HEK293 (cell line): ENCODE data around the gene KCNJ8.
A peak's percentile ranks its signal among the peaks of the same experiment; 100 is the strongest.

Experiments used
- CTCF ChIA-PET: fragments of 350-600 bp; formaldehyde crosslinking; extraction: SDS; loops from one replicate; lab custom pipeline; 2021; ENCODE audit warnings: antibody characterized with exemption; lab: Yijun Ruan, JAX
- POLR2A ChIA-PET: fragments of 300-600 bp; formaldehyde crosslinking; extraction: SDS; loops from one replicate; lab custom pipeline; 2020; ENCODE audit warnings: antibody characterized with exemption, inconsistent platforms; lab: Yijun Ruan, JAX
- H3K27ac ChIP-seq: fragments of 200-500 bp; sonication (Bioruptor generic); 2 replicates; pipeline ENCODE4 v1.5.1; 2014; ENCODE audit warnings: low read depth, low read length, control low read depth, inconsistent platforms; ENCODE audit errors: extremely low read depth
- H3K36me3 ChIP-seq, 2 experiments: fragments of 200-500 bp in 1 of 2; sonication (Bioruptor generic) in 1 of 2; 1 replicate in 1 of 2; 2 replicates in 1 of 2; pipeline ENCODE4 v1.5.1; 2014 to 2017; ENCODE audit warnings: inconsistent platforms in 2 of 2, low read length in 2 of 2; ENCODE audit not compliant: control insufficient read depth in 2 of 2, insufficient read depth in 1 of 2
- H3K4me1 ChIP-seq: fragments of 200-500 bp; sonication (Bioruptor generic); 2 replicates; pipeline ENCODE4 v1.5.1; 2014; ENCODE audit warnings: mild to moderate bottlenecking, low read length, inconsistent platforms; ENCODE audit not compliant: control insufficient read depth, insufficient read depth
- H3K4me3 ChIP-seq: 2 replicates; pipeline ENCODE4 v1.5.1; 2011; ENCODE audit warnings: low read depth, mild to moderate bottlenecking, control low read depth, low read length, moderate library complexity
- H3K9me3 ChIP-seq: fragments of 200-500 bp; sonication (Bioruptor generic); 2 replicates; pipeline ENCODE4 v1.5.1; 2014; ENCODE audit warnings: low read depth, low read length, inconsistent platforms; ENCODE audit not compliant: control insufficient read depth, insufficient read depth
- GFI1B ChIP-seq: fragments of 450-650 bp; formaldehyde crosslinking; IDR thresholded peaks from 2 replicates; pipeline ENCODE4 v1.5.1; 2016; ENCODE audit warnings: missing biosample characterization, missing genetic modification characterization
- SCRT2 ChIP-seq: fragments of 450-650 bp; formaldehyde crosslinking; IDR thresholded peaks from 2 replicates; pipeline ENCODE4 v1.5.1; 2016; ENCODE audit warnings: missing biosample characterization, missing genetic modification characterization
- SP2 ChIP-seq: fragments of 450-650 bp; formaldehyde crosslinking; IDR thresholded peaks from 2 replicates; pipeline ENCODE4 v1.5.1; 2016; ENCODE audit warnings: missing biosample characterization, missing genetic modification characterization
- ZNF132 ChIP-seq: fragments of 450-650 bp; formaldehyde crosslinking; IDR thresholded peaks from 2 replicates; pipeline ENCODE4 v1.5.1; 2017; ENCODE audit warnings: missing biosample characterization, missing genetic modification characterization, borderline replicate concordance
- ZNF221 ChIP-seq: fragments of 450-650 bp; formaldehyde crosslinking; IDR thresholded peaks from 2 replicates; pipeline ENCODE4 v1.5.1; 2017; ENCODE audit warnings: missing biosample characterization, missing genetic modification characterization, borderline replicate concordance
- ZNF341 ChIP-seq: fragments of 450-650 bp; formaldehyde crosslinking; IDR thresholded peaks from 2 replicates; pipeline ENCODE4; 2016; ENCODE audit warnings: low read depth, missing biosample characterization, missing genetic modification characterization
- ZNF394 ChIP-seq: fragments of 450-650 bp; formaldehyde crosslinking; IDR thresholded peaks from 2 replicates; pipeline ENCODE4 v1.5.1; 2016; ENCODE audit warnings: missing biosample characterization, missing genetic modification characterization, mild to moderate bottlenecking, moderate library complexity, borderline replicate concordance
- ZNF501 ChIP-seq: fragments of 450-650 bp; formaldehyde crosslinking; IDR thresholded peaks from 2 replicates; pipeline ENCODE4 v1.5.1; 2016; ENCODE audit warnings: missing biosample characterization, missing genetic modification characterization
- ZNF530 ChIP-seq: fragments of 450-650 bp; formaldehyde crosslinking; IDR thresholded peaks from 2 replicates; pipeline ENCODE4 v1.5.1; 2016; ENCODE audit warnings: low read depth, missing biosample characterization, missing genetic modification characterization
- ZNF707 ChIP-seq: fragments of 450-650 bp; formaldehyde crosslinking; IDR thresholded peaks from 2 replicates; pipeline ENCODE4 v1.5.1; 2016; ENCODE audit warnings: missing biosample characterization, missing genetic modification characterization
- ZNF776 ChIP-seq: fragments of 450-650 bp; formaldehyde crosslinking; IDR thresholded peaks from 2 replicates; pipeline ENCODE4 v1.5.0; 2017; ENCODE audit warnings: missing biosample characterization, missing genetic modification characterization, borderline replicate concordance
- ZNF785 ChIP-seq: fragments of 450-650 bp; formaldehyde crosslinking; IDR thresholded peaks from 2 replicates; pipeline ENCODE4 v1.5.1; 2016; ENCODE audit warnings: missing biosample characterization, missing genetic modification characterization
- TF ChIP-seq, protein P1 (sequence below): fragments of 450-650 bp; formaldehyde crosslinking; IDR thresholded peaks from 2 replicates; pipeline ENCODE4 v1.5.1; 2017; ENCODE audit warnings: missing biosample characterization, missing genetic modification characterization
- TF ChIP-seq, protein P2 (sequence below): fragments of 450-650 bp; formaldehyde crosslinking; IDR thresholded peaks from 2 replicates; pipeline ENCODE4 v1.5.1; 2016; ENCODE audit warnings: missing biosample characterization, missing genetic modification characterization
- TF ChIP-seq, protein P3 (sequence below): fragments of 450-650 bp; formaldehyde crosslinking; IDR thresholded peaks from 2 replicates; pipeline ENCODE4 v1.5.1; 2017; ENCODE audit warnings: missing biosample characterization, missing genetic modification characterization
- TF ChIP-seq, protein P4 (sequence below): fragments of 450-650 bp; formaldehyde crosslinking; IDR thresholded peaks from 2 replicates; pipeline ENCODE4 v1.5.1; 2016; ENCODE audit warnings: missing biosample characterization, missing genetic modification characterization, low read depth

KCNJ8 gene

DNA sequence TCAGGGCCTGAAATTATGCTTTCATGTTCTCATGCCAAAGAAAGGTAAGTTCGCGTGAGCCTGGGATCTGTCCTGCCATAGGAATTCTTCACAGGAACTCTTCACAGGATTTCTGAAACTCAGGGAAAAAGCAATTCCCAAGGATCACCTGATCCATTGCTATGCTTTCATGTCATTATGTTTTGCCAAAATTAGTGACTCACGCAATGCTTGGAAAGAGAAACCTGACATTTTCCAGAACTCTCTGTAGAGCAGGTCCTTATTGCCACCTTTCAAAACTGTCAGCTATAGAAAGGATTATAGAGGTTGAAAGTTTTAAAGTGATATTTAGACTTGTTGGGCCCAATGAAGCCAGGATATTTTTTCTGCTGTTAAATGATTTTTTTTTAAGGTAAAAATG lies 6.3 kb upstream of the KCNJ8 start (continued):
- TF ChIP-seq ZNF132 (tag by site-specific recombination) (no peak), ZNF530 (tag by site-specific recombination) (no peak), SP2 (no peak), ZNF785 (no peak), ZNF221 (tag by site-specific recombination) (no peak), ZNF707 (tag by site-specific recombination) (no peak), ZNF776 (tag by site-specific recombination) (no peak)
- TF ChIP-seq, protein P1, sequence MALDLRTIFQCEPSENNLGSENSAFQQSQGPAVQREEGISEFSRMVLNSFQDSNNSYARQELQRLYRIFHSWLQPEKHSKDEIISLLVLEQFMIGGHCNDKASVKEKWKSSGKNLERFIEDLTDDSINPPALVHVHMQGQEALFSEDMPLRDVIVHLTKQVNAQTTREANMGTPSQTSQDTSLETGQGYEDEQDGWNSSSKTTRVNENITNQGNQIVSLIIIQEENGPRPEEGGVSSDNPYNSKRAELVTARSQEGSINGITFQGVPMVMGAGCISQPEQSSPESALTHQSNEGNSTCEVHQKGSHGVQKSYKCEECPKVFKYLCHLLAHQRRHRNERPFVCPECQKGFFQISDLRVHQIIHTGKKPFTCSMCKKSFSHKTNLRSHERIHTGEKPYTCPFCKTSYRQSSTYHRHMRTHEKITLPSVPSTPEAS = no peak
- TF ChIP-seq, protein P2, sequence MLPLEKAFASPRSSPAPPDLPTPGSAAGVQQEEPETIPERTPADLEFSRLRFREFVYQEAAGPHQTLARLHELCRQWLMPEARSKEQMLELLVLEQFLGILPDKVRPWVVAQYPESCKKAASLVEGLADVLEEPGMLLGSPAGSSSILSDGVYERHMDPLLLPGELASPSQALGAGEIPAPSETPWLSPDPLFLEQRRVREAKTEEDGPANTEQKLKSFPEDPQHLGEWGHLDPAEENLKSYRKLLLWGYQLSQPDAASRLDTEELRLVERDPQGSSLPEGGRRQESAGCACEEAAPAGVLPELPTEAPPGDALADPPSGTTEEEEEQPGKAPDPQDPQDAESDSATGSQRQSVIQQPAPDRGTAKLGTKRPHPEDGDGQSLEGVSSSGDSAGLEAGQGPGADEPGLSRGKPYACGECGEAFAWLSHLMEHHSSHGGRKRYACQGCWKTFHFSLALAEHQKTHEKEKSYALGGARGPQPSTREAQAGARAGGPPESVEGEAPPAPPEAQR (tag by site-specific recombination) = no peak
- TF ChIP-seq, all 188 proteins: peak for 0

DNA sequence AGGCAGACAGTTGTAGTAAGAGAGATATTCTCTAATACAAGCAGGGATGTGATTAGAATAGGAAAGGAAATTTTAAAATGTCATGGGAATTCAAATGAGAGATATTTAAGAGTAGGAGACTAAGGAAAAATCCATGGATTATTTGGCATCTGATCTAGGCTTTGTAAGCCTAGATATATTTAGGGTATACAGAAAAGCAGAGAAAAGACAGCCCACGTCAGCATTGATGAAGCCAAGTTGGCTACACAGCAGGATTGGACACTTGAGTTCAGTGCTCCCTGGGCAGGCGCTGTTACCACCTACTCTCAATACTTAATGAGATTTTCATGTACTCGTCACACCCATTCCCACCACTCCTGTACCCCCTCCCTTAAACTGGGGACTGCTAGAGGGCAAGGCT lies 1.7 kb upstream of the KCNJ8 start:
- ChIA-PET POLR2A (no interaction called here), CTCF (no interaction called here)
- Histone ChIP-seq H3K4me1 (peaks cover 5% of the 10 kb centered on the region), H3K36me3 (peaks cover 4 to 13% of the 10 kb centered on the region in 2 experiments; a peak in 2 of 3 replicates)
- TF ChIP-seq, protein P3, sequence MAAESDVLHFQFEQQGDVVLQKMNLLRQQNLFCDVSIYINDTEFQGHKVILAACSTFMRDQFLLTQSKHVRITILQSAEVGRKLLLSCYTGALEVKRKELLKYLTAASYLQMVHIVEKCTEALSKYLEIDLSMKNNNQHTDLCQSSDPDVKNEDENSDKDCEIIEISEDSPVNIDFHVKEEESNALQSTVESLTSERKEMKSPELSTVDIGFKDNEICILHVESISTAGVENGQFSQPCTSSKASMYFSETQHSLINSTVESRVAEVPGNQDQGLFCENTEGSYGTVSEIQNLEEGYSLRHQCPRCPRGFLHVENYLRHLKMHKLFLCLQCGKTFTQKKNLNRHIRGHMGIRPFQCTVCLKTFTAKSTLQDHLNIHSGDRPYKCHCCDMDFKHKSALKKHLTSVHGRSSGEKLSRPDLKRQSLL (tag by site-specific recombination) = no peak
- TF ChIP-seq ZNF501 (tag by site-specific recombination) (no peak), ZNF341 (tag by site-specific recombination) (no peak)
- TF ChIP-seq, protein P4, sequence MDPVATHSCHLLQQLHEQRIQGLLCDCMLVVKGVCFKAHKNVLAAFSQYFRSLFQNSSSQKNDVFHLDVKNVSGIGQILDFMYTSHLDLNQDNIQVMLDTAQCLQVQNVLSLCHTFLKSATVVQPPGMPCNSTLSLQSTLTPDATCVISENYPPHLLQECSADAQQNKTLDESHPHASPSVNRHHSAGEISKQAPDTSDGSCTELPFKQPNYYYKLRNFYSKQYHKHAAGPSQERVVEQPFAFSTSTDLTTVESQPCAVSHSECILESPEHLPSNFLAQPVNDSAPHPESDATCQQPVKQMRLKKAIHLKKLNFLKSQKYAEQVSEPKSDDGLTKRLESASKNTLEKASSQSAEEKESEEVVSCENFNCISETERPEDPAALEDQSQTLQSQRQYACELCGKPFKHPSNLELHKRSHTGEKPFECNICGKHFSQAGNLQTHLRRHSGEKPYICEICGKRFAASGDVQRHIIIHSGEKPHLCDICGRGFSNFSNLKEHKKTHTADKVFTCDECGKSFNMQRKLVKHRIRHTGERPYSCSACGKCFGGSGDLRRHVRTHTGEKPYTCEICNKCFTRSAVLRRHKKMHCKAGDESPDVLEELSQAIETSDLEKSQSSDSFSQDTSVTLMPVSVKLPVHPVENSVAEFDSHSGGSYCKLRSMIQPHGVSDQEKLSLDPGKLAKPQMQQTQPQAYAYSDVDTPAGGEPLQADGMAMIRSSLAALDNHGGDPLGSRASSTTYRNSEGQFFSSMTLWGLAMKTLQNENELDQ (tag by site-specific recombination) = no peak
- TF ChIP-seq, all 188 proteins: peak for 0
- no peaks in the 10 kb centered on the region for H3K9me3 ChIP-seq
- no peak overlapping the region for H3K27ac ChIP-seq
- H3K4me3 ChIP-seq = no peak overlapping the region

DNA sequence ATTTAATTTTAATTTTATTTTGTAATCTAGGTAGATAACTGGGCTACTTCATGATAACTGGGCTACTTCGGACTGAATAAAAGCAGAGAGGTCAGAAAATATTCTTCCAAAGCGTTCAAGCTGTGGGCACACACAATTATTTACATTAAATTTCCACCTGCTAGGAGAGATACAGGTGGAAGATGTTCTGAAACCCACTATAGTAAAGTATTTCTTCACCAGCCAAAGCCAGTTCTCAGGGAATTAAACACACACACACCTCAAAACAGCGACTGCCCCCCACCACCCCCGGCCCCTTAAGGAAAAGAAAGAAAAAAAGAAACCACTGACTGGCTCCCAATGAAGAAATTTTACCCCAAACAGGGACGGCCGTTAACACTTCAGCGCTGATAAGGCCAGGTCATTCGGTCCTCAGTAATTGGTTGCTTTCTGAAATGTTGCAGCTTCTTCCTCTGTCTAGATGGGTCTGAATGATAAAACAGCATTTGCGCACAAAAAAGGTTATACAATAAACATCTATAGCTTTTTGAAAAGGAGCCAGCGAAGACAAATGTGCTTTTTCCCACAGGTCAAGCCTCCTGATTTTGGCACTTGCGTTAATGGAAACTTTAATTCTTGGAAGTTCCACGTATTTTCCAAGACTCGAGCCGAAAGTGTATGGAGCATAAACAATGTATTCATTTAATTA lies 771 bp upstream of the KCNJ8 start:
- TF ChIP-seq SCRT2 (tag by site-specific recombination) (peak; percentile 56; the same call in 1 of the 2 replicates), ZNF394 (tag by site-specific recombination) (0 out of 2 replicates have a peak, but pooled peaks have one; percentile 14), GFI1B (no peak)
- POLR2A ChIA-PET = interaction anchor here (0.7 kb wide), 1 partner anchor 69 kb away, joined by 3 read pairs; no protein-coding TSS in a partner anchor
- Histone ChIP-seq H3K9me3 (no peaks in the 10 kb centered on the region), H3K4me3 (peak overlapping the region; percentile 62), H3K4me1 (peaks cover 5% of the 10 kb centered on the region), H3K27ac (no peak overlapping the region; the same call in 1 of the 2 replicates), H3K36me3 (peaks cover 4 to 22% of the 10 kb centered on the region in 2 experiments; a peak in 2 of 3 replicates)
- CTCF ChIA-PET = interaction anchor here (0.9 kb wide), 1 partner anchor 214 kb away, joined by 3 read pairs; no protein-coding TSS in a partner anchor
